OCI-LY1 (cell line): ENCODE data around the gene CEP57L1.

Source experiments
- EZH2 ChIP-seq: fragments of 200-600 bp; sonication (generic), shearing (Covaris generic); IDR thresholded peaks from 2 replicates; pipeline ENCODE4 v1.8.0; 2017; ENCODE audit warnings: borderline replicate concordance, mixed run types, mild to moderate bottlenecking, antibody characterized with exemption, low read length, moderate library complexity, mixed read lengths
- TF ChIP-seq, protein P1 (sequence below): fragments of 200-600 bp; sonication (generic), shearing (Covaris generic); IDR thresholded peaks from 2 replicates; pipeline ENCODE4 v1.5.1; 2017; ENCODE audit warnings: mild to moderate bottlenecking, antibody characterized with exemption, low read length, moderate library complexity, mixed read lengths

- TF ChIP-seq, protein P1, sequence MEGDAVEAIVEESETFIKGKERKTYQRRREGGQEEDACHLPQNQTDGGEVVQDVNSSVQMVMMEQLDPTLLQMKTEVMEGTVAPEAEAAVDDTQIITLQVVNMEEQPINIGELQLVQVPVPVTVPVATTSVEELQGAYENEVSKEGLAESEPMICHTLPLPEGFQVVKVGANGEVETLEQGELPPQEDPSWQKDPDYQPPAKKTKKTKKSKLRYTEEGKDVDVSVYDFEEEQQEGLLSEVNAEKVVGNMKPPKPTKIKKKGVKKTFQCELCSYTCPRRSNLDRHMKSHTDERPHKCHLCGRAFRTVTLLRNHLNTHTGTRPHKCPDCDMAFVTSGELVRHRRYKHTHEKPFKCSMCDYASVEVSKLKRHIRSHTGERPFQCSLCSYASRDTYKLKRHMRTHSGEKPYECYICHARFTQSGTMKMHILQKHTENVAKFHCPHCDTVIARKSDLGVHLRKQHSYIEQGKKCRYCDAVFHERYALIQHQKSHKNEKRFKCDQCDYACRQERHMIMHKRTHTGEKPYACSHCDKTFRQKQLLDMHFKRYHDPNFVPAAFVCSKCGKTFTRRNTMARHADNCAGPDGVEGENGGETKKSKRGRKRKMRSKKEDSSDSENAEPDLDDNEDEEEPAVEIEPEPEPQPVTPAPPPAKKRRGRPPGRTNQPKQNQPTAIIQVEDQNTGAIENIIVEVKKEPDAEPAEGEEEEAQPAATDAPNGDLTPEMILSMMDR, result no peak
- TF ChIP-seq EZH2, result no peak
Observed at GRCh38 chr6:109179507-109179906, 84.2 kb downstream of the CEP57L1 start.
